IMR-90 (cell line): Measurements from ENCODE around the gene MOAP1.

Experiments used
- BHLHE40 ChIP-seq: fragments of 150-350 bp; IDR thresholded peaks from 2 replicates; pipeline ENCODE4 v1.6.1; 2016; ENCODE audit warnings: mild to moderate bottlenecking, low read depth, low read length
- CEBPB ChIP-seq: IDR thresholded peaks from 2 replicates; pipeline ENCODE4 v1.6.1; 2012; ENCODE audit warnings: low read depth, low read length, improper control_type of control experiment
- CHD1 ChIP-seq: IDR thresholded peaks from 2 replicates; pipeline ENCODE4 v1.6.1; 2012; ENCODE audit warnings: low read depth, low read length, improper control_type of control experiment
- CTCF ChIP-seq: conservative IDR thresholded peaks from 2 replicates; pipeline ENCODE4 v1.5.1; 2012; ENCODE audit warnings: mild to moderate bottlenecking, low read depth, low read length, improper control_type of control experiment
- FOS ChIP-seq: fragments of 150-350 bp; IDR thresholded peaks from 2 replicates; pipeline ENCODE4 v1.6.1; 2016; ENCODE audit warnings: low read depth, low read length
- MAFK ChIP-seq: IDR thresholded peaks from 2 replicates; pipeline ENCODE4 v1.6.1; 2012; ENCODE audit warnings: low read depth, low read length, improper control_type of control experiment
- MAZ ChIP-seq: IDR thresholded peaks from 2 replicates; pipeline ENCODE4 v1.6.1; 2012; ENCODE audit warnings: low read depth, mild to moderate bottlenecking, low read length, improper control_type of control experiment, moderate library complexity, borderline replicate concordance
- MXI1 ChIP-seq: IDR thresholded peaks from 2 replicates; pipeline ENCODE4 v1.6.1; 2012; ENCODE audit warnings: low read depth, mild to moderate bottlenecking, low read length, moderate library complexity, borderline replicate concordance
- POLR2A ChIP-seq: IDR thresholded peaks from 2 replicates; pipeline ENCODE4 v1.6.1; 2012; ENCODE audit warnings: mild to moderate bottlenecking, low read depth, low read length
- RAD21 ChIP-seq: IDR thresholded peaks from 2 replicates; pipeline ENCODE4 v1.6.1; 2012; ENCODE audit warnings: low read length, improper control_type of control experiment
- RCOR1 ChIP-seq: IDR thresholded peaks from 2 replicates; pipeline ENCODE4 v1.6.1; 2012; ENCODE audit warnings: mild to moderate bottlenecking, low read length, improper control_type of control experiment; ENCODE audit not compliant: insufficient replicate concordance

- TF ChIP-seq FOS (no peak), CTCF (no peak), CHD1 (no peak), POLR2A (no peak), RAD21 (no peak), BHLHE40 (no peak), CEBPB (no peak), MAZ (no peak), MAFK (no peak), MXI1 (no peak), RCOR1 (no peak)
These were observed 1.8 kb upstream of the MOAP1 start for GRCh38 chr14:93186466-93186865.
